AG09319 (cell line): ENCODE data around the gene MYO15B.

Experiments
- DNase-seq: peaks from one replicate; pipeline ENCODE4 v3.0.0-alpha.2; 2010; ENCODE audit warnings: low read depth; ENCODE audit errors: extremely low read depth
- CTCF ChIP-seq: IDR thresholded peaks from 2 replicates; pipeline ENCODE4 v1.5.1; 2011; ENCODE audit warnings: low read depth, mild to moderate bottlenecking, inconsistent platforms, low read length, moderate library complexity

Gene MYO15B

GRCh38 chr17:75546181-75546580, 41.4 kb upstream of the MYO15B start:
- no peak for TF ChIP-seq CTCF
- DNase-seq, result no peak

GRCh38 chr17:75547091-75547490, 40.5 kb upstream of the MYO15B start:
- no peak for DNase-seq
- no peak for TF ChIP-seq CTCF

GRCh38 chr17:75548813-75549212, 38.8 kb upstream of the MYO15B start:
- DNase-seq, result no peak
- TF ChIP-seq CTCF, result no peak

- no peak for DNase-seq
- TF ChIP-seq CTCF, result no peak
Measured at GRCh38 chr17:75549246-75550138, 38.1 kb upstream of the MYO15B start.

GRCh38 chr17:75550139-75550465, 37.5 kb upstream of the MYO15B start:
- no peak for TF ChIP-seq CTCF
- no peak for DNase-seq

- no peak for TF ChIP-seq CTCF
Measured at GRCh38 chr17:75551266-75551665, 36.3 kb upstream of the MYO15B start.

GRCh38 chr17:75552425-75553294, 34.9 kb upstream of the MYO15B start:
- no peak for TF ChIP-seq CTCF
- DNase-seq, result no peak

More at GRCh38 chr17:75551266-75551665, 36.3 kb upstream of the MYO15B start:
- no peak for DNase-seq
